Urothelium cell line (cell line): ENCODE data around the gene SPDYE17.
"Not testable (repeated sequence)": the region's sequence is repeated elsewhere in the genome, so short reads cannot be mapped to it uniquely, and the experiment has no call there.

Experiments
- DNase-seq: peaks from one replicate; pipeline ENCODE4 v3.0.0; 2011; ENCODE audit warnings: low spot score, mixed read lengths
- FAIRE-seq: peaks from 2 replicates; lab custom pipeline; 2011; peaks lifted over from hg19 to GRCh38; lab: Jason Lieb, UNC

SPDYE17 gene

GRCh38 chr7:77032261-77032660 lies at the start of gene SPDYE17:
Gene SPDYE17, minus strand, starts transcription at chr7:77032361. Its CDS starts 1,791 bp downstream, at chr7:77030570.
- DNase-seq, FAIRE-seq: not testable (repeated sequence)

DNA sequence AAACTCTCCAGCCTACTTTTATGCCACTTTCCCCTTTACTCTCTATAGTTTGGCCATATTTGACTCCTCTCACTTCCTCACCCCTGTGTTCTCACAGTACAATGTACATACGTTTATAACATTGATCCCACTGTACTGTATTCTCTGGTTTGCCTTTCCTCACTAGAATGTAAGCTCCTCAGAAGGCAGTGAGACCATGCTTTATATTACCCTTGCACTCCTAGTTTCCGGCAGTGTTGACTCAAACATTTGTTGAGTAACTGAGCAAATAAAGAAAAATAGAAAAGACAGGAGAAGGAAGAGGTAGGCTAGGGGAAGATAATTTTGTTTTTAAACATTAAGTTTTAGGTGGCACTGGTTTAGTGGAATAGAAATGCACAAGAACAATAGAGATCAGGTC lies 48.1 kb upstream of the SPDYE17 start:
- not testable (repeated sequence) for FAIRE-seq

DNA sequence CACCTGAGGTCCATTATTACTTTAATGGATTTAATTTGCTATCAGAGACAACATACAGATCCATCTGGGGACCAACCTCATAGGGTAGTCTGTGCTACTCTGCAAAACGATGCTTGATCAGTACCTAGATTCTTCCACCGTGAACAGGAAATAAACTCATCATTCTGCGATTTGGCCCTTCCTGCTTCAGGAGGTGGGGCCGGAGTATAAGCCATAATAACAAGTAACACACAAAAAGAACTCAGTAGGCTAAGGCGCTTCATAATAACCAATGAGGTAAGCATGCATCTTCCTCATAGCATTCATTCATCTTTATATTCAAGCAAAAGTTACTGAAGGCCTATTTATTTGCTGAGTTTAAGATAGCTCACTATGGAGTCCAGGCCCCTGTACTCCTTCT lies 47.5 kb upstream of the SPDYE17 start:
- not testable (repeated sequence) for DNase-seq, FAIRE-seq

More for the DNA sequence above, 48.1 kb upstream of the SPDYE17 start:
- DNase-seq = not testable (repeated sequence)

DNA sequence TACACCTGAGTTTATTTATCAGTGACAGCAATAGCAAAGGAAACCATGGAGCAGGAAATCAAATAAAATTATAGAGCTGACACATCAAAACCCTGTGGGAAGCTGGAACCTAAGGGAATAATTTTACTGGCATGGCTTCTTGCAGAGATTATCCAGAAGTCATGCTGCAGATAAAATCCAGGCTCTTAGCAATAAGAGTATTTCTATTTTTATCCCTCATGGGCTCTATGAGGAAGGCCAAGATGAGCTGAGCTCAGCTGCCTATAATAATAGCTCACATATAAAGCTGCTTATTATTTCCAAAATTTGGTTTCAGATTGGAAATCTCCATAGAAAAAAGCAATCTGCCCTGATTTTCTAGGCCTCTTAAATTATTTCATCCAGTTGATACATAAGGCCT lies 47.0 kb upstream of the SPDYE17 start:
- not testable (repeated sequence) for FAIRE-seq, DNase-seq

GRCh38 chr7:77077060-77077459 lies 44.9 kb upstream of the SPDYE17 start:
- DNase-seq = not testable (repeated sequence)

DNA sequence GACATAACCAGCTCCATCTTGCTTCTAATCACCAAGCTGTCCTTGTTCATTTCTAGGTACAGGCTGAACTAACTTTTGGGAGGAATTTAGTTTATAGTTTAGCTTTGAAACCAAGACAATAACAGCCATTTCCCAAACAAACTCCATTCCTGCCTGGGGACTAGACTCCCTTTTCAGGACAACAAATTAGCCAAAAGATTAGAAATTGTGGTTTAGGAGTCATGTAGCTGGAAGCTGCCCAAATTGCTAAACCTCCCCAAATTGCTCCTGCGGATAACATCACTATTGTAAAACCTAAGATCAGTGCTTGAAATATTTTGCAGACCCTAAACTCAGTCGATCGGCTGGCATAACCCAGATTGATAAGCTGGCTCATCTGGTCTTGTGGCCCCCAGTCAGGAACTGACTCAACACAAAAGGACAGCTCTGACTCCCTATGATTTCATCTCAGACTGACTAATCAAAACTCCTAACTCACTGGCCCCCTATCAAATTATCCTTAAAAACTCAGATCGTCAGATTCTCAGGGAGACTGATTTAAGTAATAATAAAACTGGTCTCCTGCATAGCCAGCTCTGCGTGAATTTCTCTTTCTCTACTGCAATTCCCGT lies 42.7 kb upstream of the SPDYE17 start:
- not testable (repeated sequence) for DNase-seq, FAIRE-seq

More at GRCh38 chr7:77077060-77077459, 44.9 kb upstream of the SPDYE17 start:
- not testable (repeated sequence) for FAIRE-seq

DNA sequence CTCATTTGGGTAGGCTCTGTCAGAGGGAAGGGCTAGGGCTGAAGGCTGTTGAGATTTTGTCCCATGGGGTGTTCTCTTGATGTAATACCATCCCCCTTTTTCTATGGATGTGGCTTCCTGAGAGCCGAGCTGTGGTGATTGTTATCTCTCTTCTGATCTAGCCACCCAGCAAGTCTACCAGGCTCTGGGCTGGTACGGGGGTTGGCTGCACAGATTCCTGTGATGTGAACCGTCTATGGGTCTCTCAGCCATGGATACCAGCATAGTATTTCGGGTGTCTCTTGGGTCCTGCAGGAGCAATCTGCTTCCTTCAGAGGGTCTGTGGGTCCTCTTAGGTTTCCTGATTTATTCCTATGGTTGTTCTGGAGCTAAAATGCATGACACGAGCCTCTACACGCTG lies 38.9 kb upstream of the SPDYE17 start:
- DNase-seq, FAIRE-seq: not testable (repeated sequence)

GRCh38 chr7:77065869-77066268 lies 33.7 kb upstream of the SPDYE17 start:
- not testable (repeated sequence) for DNase-seq, FAIRE-seq

GRCh38 chr7:77063732-77064131 lies 31.6 kb upstream of the SPDYE17 start:
- not testable (repeated sequence) for DNase-seq

DNA sequence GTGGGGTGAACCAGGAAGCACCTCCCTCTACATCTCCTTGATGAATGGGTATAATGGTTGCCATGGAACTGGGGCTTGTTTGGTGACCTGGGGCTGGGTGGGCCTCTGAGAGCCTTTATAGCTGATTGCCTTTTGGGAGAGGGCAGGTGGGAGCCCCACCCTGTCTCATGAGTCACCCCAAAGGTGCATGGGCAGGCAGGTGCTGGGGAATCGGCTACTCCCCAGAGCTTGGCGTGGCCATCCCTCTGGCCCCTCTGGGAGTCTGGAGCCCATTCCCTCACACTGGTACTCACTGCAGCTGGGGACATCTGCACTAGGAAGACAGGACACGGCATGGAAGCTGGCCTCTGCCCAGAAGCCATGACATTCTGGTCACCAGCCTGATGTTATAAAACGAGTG lies 30.4 kb upstream of the SPDYE17 start, which contains the start of gene SPDYE18:
Gene SPDYE18 (minus strand): TSS at position 2 of the 400 bp plus-strand sequence. CDS start 2,046 bp downstream, outside the sequence.
- not testable (repeated sequence) for DNase-seq, FAIRE-seq

More at GRCh38 chr7:77063732-77064131, 31.6 kb upstream of the SPDYE17 start:
- FAIRE-seq = not testable (repeated sequence)

GRCh38 chr7:77026349-77026748 lies 5.8 kb downstream of the SPDYE17 start:
- FAIRE-seq, DNase-seq: not testable (repeated sequence)

GRCh38 chr7:77010074-77010680 lies 22.0 kb downstream of the SPDYE17 start:
- not testable (repeated sequence) for FAIRE-seq
- peak; percentile 66 for DNase-seq

GRCh38 chr7:77008000-77008399 lies 24.2 kb downstream of the SPDYE17 start:
- DNase-seq = peak; percentile 39
- FAIRE-seq = not testable (repeated sequence)

GRCh38 chr7:77006127-77007110 lies 25.7 kb downstream of the SPDYE17 start:
- FAIRE-seq = not testable (repeated sequence)
- peak; percentile 1 for DNase-seq

DNA sequence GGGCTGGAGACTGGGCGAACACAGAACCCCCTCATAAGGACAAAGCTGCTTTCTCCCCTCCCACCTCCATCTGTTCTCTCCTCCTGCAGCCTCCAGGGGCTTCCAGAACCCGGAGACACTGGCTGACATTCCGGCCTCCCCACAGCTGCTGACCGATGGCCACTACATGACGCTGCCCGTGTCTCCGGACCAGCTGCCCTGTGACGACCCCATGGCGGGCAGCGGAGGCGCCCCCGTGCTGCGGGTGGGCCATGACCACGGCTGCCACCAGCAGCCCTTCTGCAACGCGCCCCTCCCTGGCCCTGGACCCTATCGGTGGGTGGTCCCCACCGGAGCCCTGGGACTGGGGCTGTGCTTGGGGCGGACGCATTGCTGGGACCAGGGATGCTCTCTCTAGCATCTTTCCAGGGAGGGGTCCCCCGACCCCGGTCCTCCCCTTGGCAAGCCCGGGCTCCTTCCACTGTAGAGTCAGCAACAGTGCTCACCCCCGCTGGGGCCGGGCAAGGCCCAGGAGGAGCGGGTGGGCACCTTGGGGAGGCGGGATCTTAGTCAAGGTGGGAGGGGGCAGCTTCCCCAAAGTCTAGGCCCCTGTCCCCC lies 26.6 kb downstream of the SPDYE17 start:
- not testable (repeated sequence) for FAIRE-seq, DNase-seq

DNA sequence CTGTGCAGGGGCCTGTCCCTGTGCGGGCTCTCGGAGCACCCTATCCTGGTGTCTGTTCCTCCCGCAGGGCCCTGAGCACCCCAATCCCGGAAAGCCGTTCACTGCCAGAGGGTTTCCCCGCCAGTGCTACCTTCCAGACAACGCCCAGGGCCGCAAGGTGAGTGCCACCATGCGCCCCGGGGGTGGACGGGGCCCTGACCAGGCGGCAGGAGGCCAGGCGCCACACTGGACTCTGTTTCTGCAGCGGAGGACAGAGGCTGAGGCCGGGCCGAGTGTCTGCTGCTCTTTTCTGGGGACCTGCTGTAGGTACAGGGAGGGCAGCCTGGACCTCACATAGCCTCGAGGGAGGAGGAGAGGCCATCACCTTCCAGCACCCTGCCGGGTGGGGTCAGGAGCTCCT lies 28.0 kb downstream of the SPDYE17 start:
- FAIRE-seq, DNase-seq: not testable (repeated sequence)

DNA sequence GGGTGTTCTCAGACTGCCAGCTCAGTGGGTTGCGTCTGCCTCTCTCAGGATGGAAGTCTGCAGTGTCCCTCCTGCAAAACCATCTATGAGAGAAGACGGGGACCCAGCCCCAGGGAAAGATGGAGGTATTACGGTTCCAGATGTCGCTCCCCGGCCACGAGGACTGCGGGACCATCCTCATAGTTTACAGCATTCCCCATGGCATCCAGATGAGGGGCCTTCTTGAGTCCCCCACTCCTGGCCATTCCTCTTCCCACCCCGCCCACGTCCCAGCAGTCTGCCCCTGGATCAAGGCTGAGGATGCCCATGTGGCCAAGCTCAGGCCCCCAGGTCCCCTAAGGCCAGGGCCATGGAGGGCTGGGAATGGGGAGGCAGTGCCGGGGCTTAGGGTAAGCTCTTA lies 28.9 kb downstream of the SPDYE17 start:
- not testable (repeated sequence) for DNase-seq, FAIRE-seq

- FAIRE-seq, DNase-seq: not testable (repeated sequence)
Observed at GRCh38 chr7:77002678-77003233, 29.4 kb downstream of the SPDYE17 start.

GRCh38 chr7:77002104-77002503 lies 30.1 kb downstream of the SPDYE17 start:
- not testable (repeated sequence) for DNase-seq, FAIRE-seq
